OCI-LY3 (cell line): ENCODE results near the gene KIFBP.
A peak's percentile ranks its signal among the peaks of the same experiment; 100 is the strongest.
"Not testable (repeated sequence)": the region's sequence is repeated elsewhere in the genome, so short reads cannot be mapped to it uniquely, and the experiment has no call there.

Experiments
- H2AFZ ChIP-seq: fragments of 200-600, 300-600 bp; shearing (Covaris generic); 2 replicates; pipeline ENCODE4 v1.6.0; 2014; ENCODE audit warnings: antibody characterized with exemption, low read depth, low read length
- H3K27ac ChIP-seq: fragments of 200-600, 300-600 bp; sonication (generic); 2 replicates; pipeline ENCODE4 v1.5.1; 2014; ENCODE audit warnings: mild to moderate bottlenecking, low read length, moderate library complexity, mixed read lengths
- H3K27me3 ChIP-seq: fragments of 200-600, 300-600 bp; sonication (generic); 2 replicates; pipeline ENCODE4 v1.6.1; 2014; ENCODE audit warnings: low read depth, low read length, mixed read lengths
- H3K36me3 ChIP-seq: fragments of 200-600, 300-600 bp; sonication (generic); replicated peaks from 2 replicates; pipeline ENCODE3; 2014; ENCODE audit warnings: low read depth, low read length, mixed read lengths
- H3K4me1 ChIP-seq: fragments of 300-600, 200-600 bp; sonication (generic); 2 replicates; pipeline ENCODE4 v1.6.1; 2014; ENCODE audit warnings: low read length, mixed read lengths
- H3K4me2 ChIP-seq: fragments of 200-600, 300-600 bp; sonication (generic); 2 replicates; pipeline ENCODE4 v1.6.1; 2014; ENCODE audit warnings: low read length, mixed read lengths
- H3K4me3 ChIP-seq: fragments of 300-600, 200-600 bp; sonication (generic); 2 replicates; pipeline ENCODE4 v1.5.1; 2014; ENCODE audit warnings: antibody characterized with exemption, mild to moderate bottlenecking, low read length, moderate library complexity
- H3K79me2 ChIP-seq: fragments of 300-600, 200-600 bp; shearing (Covaris generic); 2 replicates; pipeline ENCODE4 v1.6.1; 2014; ENCODE audit warnings: mild to moderate bottlenecking, low read length, mixed read lengths
- H3K9ac ChIP-seq: fragments of 300-600, 200-600 bp; shearing (Covaris generic); 2 replicates; pipeline ENCODE4 v1.6.0; 2014; ENCODE audit warnings: mild to moderate bottlenecking, low read length, moderate library complexity
- H3K9me3 ChIP-seq: fragments of 200-600, 300-600 bp; shearing (Covaris generic); 2 replicates; pipeline ENCODE4 v1.6.1; 2014; ENCODE audit warnings: low read length, mixed read lengths; ENCODE audit not compliant: insufficient read depth
- H4K20me1 ChIP-seq: fragments of 200-600, 300-600 bp; sonication (generic); 2 replicates; pipeline ENCODE4 v1.6.1; 2016; ENCODE audit warnings: low read length, mixed read lengths; ENCODE audit not compliant: insufficient read depth
- CTCF ChIP-seq: fragments of 200-600, 300-600 bp; sonication (generic); IDR thresholded peaks from 2 replicates; pipeline ENCODE4 v1.5.1; 2014; ENCODE audit warnings: antibody characterized with exemption, low read length, low read depth
- EZH2phosphoT487 ChIP-seq: fragments of 200-600 bp; shearing (Covaris generic); IDR thresholded peaks from 2 replicates; pipeline ENCODE4 v1.6.1; 2018; ENCODE audit warnings: antibody characterized with exemption, mixed run types, low read depth

KIFBP gene

GRCh38 chr10:69037489-69037888 lies 48.9 kb downstream of the KIFBP start:
- Histone ChIP-seq H3K4me2 (no peak overlapping the region), H3K4me1 (no peaks in the 10 kb centered on the region), H3K9ac (no peak overlapping the region), H3K27me3 (no peaks in the 10 kb centered on the region), H3K79me2 (no peaks in the 10 kb centered on the region), H2AFZ (no peak overlapping the region), H3K9me3 (no peaks in the 10 kb centered on the region), H3K4me3 (no peak overlapping the region), H4K20me1 (no peaks in the 10 kb centered on the region), H3K36me3 (no peaks in the 10 kb centered on the region), H3K27ac (no peak overlapping the region)
- TF ChIP-seq CTCF = no peak
- no peak for TF ChIP-seq EZH2phosphoT487

- peaks cover 29% of the 10 kb centered on the region for H3K4me1 ChIP-seq
- not testable (repeated sequence) for H3K36me3 ChIP-seq, H3K9ac ChIP-seq, H3K27ac ChIP-seq, H3K4me3 ChIP-seq, H3K4me2 ChIP-seq, H4K20me1 ChIP-seq, H3K9me3 ChIP-seq, H3K27me3 ChIP-seq, H3K79me2 ChIP-seq, H2AFZ ChIP-seq
These were observed 52.3 kb downstream of the KIFBP start for GRCh38 chr10:69040904-69041303.

- Histone ChIP-seq H3K36me3 (no peaks in the 10 kb centered on the region), H3K27ac (no peak overlapping the region), H3K79me2 (no peaks in the 10 kb centered on the region), H3K4me3 (no peak overlapping the region), H2AFZ (no peak overlapping the region), H3K4me2 (no peak overlapping the region), H3K4me1 (peaks cover 33% of the 10 kb centered on the region), H3K9ac (no peak overlapping the region), H3K9me3 (no peaks in the 10 kb centered on the region), H4K20me1 (no peaks in the 10 kb centered on the region), H3K27me3 (no peaks in the 10 kb centered on the region)
- no peak for TF ChIP-seq CTCF
- no peak for TF ChIP-seq EZH2phosphoT487
These were observed 53.8 kb downstream of the KIFBP start for GRCh38 chr10:69042417-69042816.

DNA sequence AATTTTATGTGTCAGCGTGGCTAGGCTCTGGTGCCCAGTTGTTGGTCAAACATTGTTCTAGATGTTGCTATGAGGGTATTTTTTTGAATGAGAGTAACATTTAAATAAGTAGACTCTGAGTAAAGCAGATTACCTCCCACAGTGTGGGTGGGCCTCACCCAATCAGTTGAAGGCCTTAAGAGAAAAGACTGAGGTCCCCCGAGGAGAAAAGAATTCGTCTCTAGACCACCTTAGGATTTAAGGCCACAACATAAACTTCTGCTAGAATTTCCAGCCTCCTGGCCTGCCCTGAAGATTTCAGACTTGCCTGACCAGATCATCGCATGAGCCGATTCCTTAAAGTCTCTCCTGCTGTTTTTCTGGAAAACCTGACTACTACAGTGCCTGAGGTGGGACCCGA lies 54.2 kb downstream of the KIFBP start:
- Histone ChIP-seq H3K9me3 (no peaks in the 10 kb centered on the region), H3K9ac (no peak overlapping the region; the same call in 1 of the 2 replicates), H3K36me3 (no peaks in the 10 kb centered on the region), H4K20me1 (no peaks in the 10 kb centered on the region), H3K27ac (peak overlapping the region; percentile 92), H3K27me3 (no peaks in the 10 kb centered on the region), H3K4me3 (no peak overlapping the region), H3K79me2 (no peaks in the 10 kb centered on the region), H2AFZ (no peak overlapping the region), H3K4me2 (no peak overlapping the region), H3K4me1 (peaks cover 33% of the 10 kb centered on the region)
- no peak for TF ChIP-seq CTCF
- TF ChIP-seq EZH2phosphoT487 = no peak
